ENCODE data around the gene RHOXF1.
"Not testable (repeated sequence)": the region's sequence is repeated elsewhere in the genome, so short reads cannot be mapped to it uniquely, and the experiment has no call there.

RHOXF1 gene

GRCh38 chrX:120115438-120115963 lies at the start of gene RHOXF1:
TSS of gene RHOXF1 (minus strand) at chrX:120115913. CDS start at chrX:120115862, 51 bp downstream.
- DNase-seq (ENCODE audit: low read depth in 2 of 2) = no peak

DNA sequence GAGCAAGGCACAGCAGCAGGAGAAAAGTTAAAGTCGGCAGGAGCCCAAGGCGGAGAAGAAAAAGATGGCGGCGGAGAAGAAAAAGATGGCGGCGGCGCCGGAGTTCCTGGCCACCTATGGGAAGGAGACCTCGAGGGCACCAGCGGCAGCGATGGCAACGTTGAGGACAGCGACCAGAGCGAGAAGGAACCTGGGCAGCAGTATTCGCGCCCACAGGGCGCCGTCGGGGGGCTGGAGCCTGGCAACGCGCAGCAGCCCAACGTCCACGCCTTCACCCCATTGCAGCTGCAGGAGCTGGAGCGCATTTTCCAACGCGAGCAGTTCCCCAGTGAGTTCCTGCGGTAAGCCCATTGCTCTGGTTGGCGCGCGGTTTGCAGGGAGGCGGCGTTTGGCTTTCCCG lies 43.4 kb upstream of the RHOXF1 start:
- DNase-seq (ENCODE audit: low read depth in 2 of 2) = not testable (repeated sequence)

GRCh38 chrX:120158313-120158712 lies 42.6 kb upstream of the RHOXF1 start, which contains the start of gene RHOXF2:
TSS of gene RHOXF2 (plus strand) at chrX:120158613. CDS start at chrX:120158751, 138 bp downstream.
- not testable (repeated sequence) for DNase-seq (ENCODE audit: low read depth in 2 of 2)

- not testable (repeated sequence) for DNase-seq (ENCODE audit: low read depth in 2 of 2)
These were observed 34.5 kb upstream of the RHOXF1 start for GRCh38 chrX:120150109-120150744.

GRCh38 chrX:120147537-120147936 lies 31.8 kb upstream of the RHOXF1 start:
- no peak for DNase-seq (ENCODE audit: low read depth in 2 of 2)

GRCh38 chrX:120146323-120146722 lies 30.6 kb upstream of the RHOXF1 start:
- not testable (repeated sequence) for DNase-seq (ENCODE audit: low read depth in 2 of 2)

DNA sequence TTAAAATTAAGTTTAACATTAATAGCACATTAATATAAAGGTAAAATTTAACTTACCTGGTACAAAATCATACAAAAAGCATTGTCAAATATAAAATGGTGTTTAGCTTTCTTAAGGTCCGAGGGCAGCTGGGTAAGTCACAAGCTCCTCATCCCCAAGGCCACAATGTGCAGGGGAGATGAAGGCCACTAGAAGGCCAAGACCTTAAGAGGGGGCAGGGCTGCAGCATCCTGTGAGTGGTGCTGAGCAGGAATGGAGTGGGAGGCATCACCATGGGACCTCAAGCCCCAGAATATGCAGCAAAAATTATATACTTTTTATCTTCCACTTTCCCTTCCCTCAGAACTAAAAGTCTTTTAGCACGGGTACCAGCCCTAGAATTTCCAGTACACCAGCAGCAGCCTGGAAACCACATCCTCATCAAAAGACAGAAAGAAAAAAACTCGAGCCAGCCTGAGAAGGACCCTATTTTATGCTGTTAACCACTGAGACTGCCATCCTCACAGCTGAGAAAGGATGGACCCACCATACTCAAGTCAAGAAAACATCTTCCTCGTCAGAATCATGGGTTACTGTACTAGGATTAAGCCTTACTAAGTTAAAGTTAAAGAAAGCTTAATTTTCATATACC lies 29.7 kb upstream of the RHOXF1 start:
- no peak for DNase-seq (ENCODE audit: low read depth in 2 of 2)

GRCh38 chrX:120144178-120144844 lies 28.6 kb upstream of the RHOXF1 start:
- no peak for DNase-seq (ENCODE audit: low read depth in 2 of 2)

GRCh38 chrX:120140293-120140981 lies 24.7 kb upstream of the RHOXF1 start:
- no peak for DNase-seq (ENCODE audit: low read depth in 2 of 2)

GRCh38 chrX:120137439-120137838 lies 21.7 kb upstream of the RHOXF1 start:
- no peak for DNase-seq (ENCODE audit: low read depth in 2 of 2)

DNA sequence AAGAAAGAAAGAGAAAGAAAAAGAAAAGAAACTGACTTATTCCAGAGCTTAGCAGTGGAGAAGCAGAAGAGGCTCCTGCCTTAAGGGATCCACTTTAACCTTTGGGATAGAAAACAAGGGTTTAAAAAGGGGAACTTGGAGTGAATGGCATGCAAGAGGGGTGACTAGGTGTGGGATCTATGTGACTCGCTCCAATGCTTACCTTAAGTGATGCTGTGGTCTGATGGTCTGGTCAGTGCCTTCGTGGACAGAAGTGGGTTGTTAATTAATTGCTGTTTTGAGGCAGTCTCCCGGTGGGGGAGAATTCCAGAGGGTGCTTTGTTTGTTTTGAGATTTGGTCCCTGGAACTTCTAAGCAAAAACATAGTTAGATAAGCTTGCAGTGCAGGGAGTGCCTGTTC lies 21.1 kb upstream of the RHOXF1 start:
- DNase-seq (ENCODE audit: low read depth in 2 of 2) = no peak

- DNase-seq (ENCODE audit: low read depth in 2 of 2) = no peak
These were observed 20.4 kb upstream of the RHOXF1 start for GRCh38 chrX:120136128-120136527.

GRCh38 chrX:120128306-120128846 lies 12.7 kb upstream of the RHOXF1 start:
- DNase-seq (ENCODE audit: low read depth in 2 of 2) = not testable (repeated sequence)

DNA sequence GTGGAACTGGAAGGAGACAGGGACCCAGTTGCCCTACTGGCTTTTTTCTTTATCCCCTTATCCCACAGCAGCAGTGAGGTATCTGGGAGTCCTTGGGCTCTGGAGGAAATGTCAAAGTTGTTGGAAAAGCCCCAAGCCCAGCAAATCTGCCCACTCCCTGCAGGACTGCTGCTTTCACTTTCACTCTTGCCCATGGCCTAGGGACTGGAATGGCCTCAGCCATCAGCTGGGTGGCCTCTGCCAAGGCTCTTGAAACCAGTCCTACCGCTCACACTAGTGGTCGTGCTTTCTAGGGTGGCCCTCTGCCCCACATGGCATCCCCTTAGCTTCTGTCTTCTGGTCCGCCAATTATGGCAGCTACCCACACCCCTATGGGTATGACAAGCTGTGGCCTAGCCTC lies 9.7 kb upstream of the RHOXF1 start:
- no peak for DNase-seq (ENCODE audit: low read depth in 2 of 2)

DNA sequence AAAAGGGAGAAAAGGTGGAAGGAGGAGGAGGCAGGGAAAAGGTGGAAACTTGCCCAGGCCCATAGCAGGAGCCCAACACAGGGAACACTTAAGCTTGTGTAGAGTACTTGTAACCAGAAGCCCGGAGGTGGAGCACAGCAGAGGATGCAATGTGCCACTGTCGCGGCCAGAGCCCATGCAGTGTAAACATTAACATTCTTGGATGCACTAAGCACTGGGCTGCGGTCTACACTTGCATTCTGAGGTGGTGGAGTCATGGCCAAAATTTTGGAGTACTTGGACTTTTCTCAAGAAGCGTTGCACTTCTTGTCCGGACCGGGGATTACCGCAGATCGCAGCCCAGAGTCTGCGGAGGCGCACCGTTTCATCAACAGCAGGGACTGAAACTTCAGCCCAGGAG lies 4.5 kb upstream of the RHOXF1 start:
- no peak for DNase-seq (ENCODE audit: low read depth in 2 of 2)

DNA sequence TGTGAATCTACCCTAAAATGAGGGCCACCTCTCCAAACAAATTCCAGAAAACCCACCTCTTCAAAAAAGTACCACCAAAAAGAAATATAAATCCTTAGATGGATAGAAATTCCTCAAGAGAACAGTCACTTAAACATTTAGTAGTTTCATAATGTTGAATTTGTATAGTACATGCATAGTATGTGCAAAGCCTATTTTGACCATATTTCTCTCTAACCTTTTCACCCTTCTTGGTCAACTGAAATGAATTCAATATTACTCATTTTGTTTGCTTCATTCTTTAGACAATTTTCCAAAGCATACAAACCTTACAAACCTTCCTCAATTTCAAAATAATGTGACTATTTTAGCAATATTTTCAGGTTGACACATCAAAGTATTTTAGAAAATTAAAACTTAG lies 4.1 kb downstream of the RHOXF1 start:
- DNase-seq (ENCODE audit: low read depth in 2 of 2) = no peak

DNA sequence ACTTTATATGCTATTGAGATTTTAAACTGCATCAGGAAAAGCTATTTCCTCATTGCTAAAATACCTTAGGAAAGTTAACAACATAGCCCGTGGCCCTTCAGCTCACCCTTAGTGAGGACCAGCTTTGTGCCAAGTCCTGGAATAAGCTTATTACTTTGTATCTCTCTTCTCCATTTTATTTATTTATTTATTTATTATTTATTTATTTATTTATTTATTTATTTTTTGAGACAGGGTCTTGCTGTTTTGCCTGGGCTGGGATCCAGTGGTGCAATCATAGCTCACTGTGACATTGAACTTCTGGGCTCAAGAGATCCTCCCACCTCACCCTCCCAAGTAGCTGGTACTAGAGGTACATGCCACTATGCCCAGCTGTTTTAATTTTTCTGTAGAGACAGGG lies 6.3 kb downstream of the RHOXF1 start:
- DNase-seq (ENCODE audit: low read depth in 2 of 2) = no peak

DNA sequence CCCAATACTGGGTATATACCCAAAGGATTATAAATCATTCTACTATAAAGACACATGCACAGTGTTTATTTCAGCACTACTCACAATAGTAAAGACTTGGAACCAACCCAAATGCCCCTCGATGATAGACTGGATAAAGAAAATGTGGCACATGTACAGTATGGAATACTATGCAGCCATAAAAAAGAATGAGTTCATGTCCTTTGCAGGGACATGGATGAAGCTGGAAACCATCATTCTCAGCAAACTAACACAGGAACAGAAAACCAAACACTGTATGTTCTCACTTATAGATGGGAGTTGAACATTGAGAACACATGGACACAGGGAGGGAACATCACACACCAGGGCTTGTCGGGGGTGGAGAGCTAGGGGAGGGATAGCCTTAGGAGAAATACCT lies 11.0 kb downstream of the RHOXF1 start:
- DNase-seq (ENCODE audit: low read depth in 2 of 2) = not testable (repeated sequence)

DNA sequence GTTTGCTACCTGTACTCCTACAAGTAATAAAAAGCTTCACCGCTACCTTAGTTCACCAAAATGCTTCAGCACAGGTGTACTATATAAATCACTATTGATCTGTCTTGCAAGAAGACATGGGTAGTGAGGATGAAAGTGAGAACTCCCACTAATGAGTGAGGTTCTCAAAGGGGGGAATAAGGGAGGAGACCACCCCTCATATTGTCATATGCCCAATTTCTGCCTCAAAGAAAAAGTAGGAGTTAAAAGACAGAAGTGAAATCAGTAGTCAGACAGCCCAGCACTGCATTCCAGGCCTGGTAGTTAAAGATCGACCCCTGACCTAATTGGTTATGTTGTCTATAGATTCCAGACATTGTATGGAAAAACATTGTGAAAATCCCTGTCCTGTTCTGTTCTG lies 14.7 kb downstream of the RHOXF1 start:
- not testable (repeated sequence) for DNase-seq (ENCODE audit: low read depth in 2 of 2)

DNA sequence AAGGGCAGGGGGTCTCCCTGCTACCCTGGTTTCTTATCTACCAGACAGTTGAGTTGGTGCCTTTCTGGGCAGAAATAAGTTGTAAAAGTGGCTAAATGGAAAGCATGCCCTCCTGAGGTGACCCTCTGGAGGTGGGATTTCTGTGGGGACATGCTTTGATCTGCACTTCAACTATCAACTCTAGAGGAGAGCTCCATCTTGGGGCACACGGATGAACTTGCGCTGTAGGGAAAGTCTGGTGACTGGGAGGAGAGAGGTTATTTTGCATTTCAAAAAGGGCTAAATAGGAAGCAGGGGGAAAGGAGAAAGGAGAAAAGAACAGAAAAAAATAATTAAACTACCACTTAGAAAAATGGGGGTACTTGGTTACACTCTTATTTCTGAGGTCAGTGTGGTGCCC lies 25.5 kb downstream of the RHOXF1 start:
- DNase-seq (ENCODE audit: low read depth in 2 of 2) = no peak

DNA sequence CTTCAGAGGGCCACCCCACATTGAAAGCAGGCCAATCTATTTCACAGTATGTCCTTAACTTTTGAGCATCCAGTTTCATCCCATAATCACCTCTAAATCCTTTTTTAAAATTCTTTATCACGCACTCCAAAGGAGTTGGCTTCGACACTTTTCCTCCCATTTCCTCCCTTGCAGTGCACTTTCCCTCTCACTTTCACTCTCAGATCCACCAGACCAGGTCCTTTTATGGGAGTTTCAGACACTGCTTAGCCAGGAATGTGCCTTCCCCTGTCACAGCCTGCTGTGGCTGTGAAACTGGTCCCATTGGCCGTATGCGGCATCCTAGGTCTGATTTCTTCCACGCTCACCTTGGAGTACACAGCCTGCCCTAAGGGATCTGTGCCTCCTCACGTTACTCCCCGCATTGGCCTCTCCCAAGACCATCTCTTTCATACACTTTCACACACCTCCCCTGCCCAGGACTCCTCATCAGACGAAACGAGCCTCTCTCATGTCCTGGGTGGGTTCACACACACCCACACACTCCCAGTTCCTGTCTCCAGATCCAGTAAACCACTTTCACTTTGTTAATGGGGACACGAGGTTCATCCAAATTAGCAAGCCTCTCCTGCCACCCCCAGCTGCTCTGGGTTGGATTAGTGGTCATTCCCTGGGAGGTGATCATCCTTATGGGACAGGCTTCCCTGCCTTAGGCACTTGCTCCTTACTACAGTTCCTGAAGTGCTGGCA lies 28.3 kb downstream of the RHOXF1 start:
- DNase-seq (ENCODE audit: low read depth in 2 of 2) = no peak
